IMR-90 (cell line): ENCODE data around the gene GPSM1. TPM values are rescaled to one million over a fixed set of nuclear protein-coding genes. Genes with fewer than 3 reads are reported as not detected.

Source experiments
- ATAC-seq: fragments of 200-7000 bp; cut with Tn5 transposase; 2 replicates; pipeline ENCODE4 v1.9.1; 2020; ENCODE audit warnings: low read depth, mild to moderate bottlenecking, moderate library complexity
- BruUV-seq: library from RNA; stranded (reverse); fragments of 400-500 nt; replicated peaks from 2 replicates; lab custom pipeline; 2021; lab: Mats Ljungman, UMichigan
- CTCF ChIA-PET: fragments of 300-600 bp; formaldehyde crosslinking; extraction: SDS; loops from one replicate; lab custom pipeline; 2021; ENCODE audit warnings: antibody characterized with exemption; lab: Yijun Ruan, JAX
- POLR2A ChIA-PET: fragments of 300-600 bp; sonication (Branson Sonifier 250); formaldehyde crosslinking; loops from one replicate; lab custom pipeline; 2022; ENCODE audit warnings: antibody characterized with exemption; ENCODE audit not compliant: unreplicated experiment; lab: Charles Lee
- DNase-seq: peaks from one replicate; pipeline ENCODE4 v3.0.0; 2013
- H2AFZ ChIP-seq: replicated peaks from 2 replicates; pipeline ENCODE3; 2013; ENCODE audit warnings: low read length, mild to moderate bottlenecking; ENCODE audit not compliant: poor library complexity
- H2AK5ac ChIP-seq: 2 replicates; pipeline ENCODE4 v1.6.1; 2013; ENCODE audit warnings: low read depth, low read length, inconsistent platforms
- H2AK9ac ChIP-seq: replicated peaks from 2 replicates; pipeline ENCODE3; 2013; ENCODE audit warnings: mild to moderate bottlenecking, low read depth, low read length, moderate library complexity; ENCODE audit not compliant: poor library complexity
- H2BK120ac ChIP-seq: 2 replicates; pipeline ENCODE4 v1.6.1; 2013; ENCODE audit warnings: low read depth, low read length, inconsistent platforms
- H2BK15ac ChIP-seq: 3 replicates; pipeline ENCODE4 v1.6.1; 2013; ENCODE audit warnings: low read depth, low read length, inconsistent platforms
- H2BK20ac ChIP-seq: 2 replicates; pipeline ENCODE4 v1.6.1; 2013; ENCODE audit warnings: low read depth, mild to moderate bottlenecking, inconsistent platforms, low read length, moderate library complexity
- H2BK5ac ChIP-seq: 2 replicates; pipeline ENCODE4 v1.6.1; 2013; ENCODE audit warnings: mild to moderate bottlenecking, low read depth, low read length, inconsistent platforms; ENCODE audit not compliant: poor library complexity, severe bottlenecking
- H3K14ac ChIP-seq: replicated peaks from 2 replicates; pipeline ENCODE4 v1.6.1; 2013; ENCODE audit warnings: low read depth, low read length, inconsistent platforms
- H3K18ac ChIP-seq: 2 replicates; pipeline ENCODE4 v1.6.1; 2013; ENCODE audit warnings: low read depth, low read length, control low read depth
- H3K23ac ChIP-seq: 2 replicates; pipeline ENCODE4 v1.6.1; 2013; ENCODE audit warnings: low read depth, low read length, inconsistent platforms
- H3K27ac ChIP-seq: 2 replicates; pipeline ENCODE4 v1.5.1; 2013; ENCODE audit warnings: mild to moderate bottlenecking, control low read depth, low read length; ENCODE audit not compliant: insufficient read depth
- H3K27me3 ChIP-seq: 2 replicates; pipeline ENCODE4 v1.6.1; 2013; ENCODE audit warnings: low read length; ENCODE audit not compliant: control insufficient read depth, insufficient read depth
- H3K36me3 ChIP-seq: 2 replicates; pipeline ENCODE4 v1.6.1; 2013; ENCODE audit warnings: low read length, mixed read lengths; ENCODE audit not compliant: control insufficient read depth, insufficient read depth
- H3K4ac ChIP-seq: 2 replicates; pipeline ENCODE4 v1.6.1; 2013; ENCODE audit warnings: low read depth, low read length, inconsistent platforms
- H3K4me1 ChIP-seq: 2 replicates; pipeline ENCODE4 v1.6.1; 2013; ENCODE audit warnings: low read length, mixed read lengths; ENCODE audit not compliant: control insufficient read depth, insufficient read depth
- H3K4me2 ChIP-seq: 2 replicates; pipeline ENCODE4 v1.6.1; 2013; ENCODE audit warnings: low read depth, mild to moderate bottlenecking, control low read depth, low read length, moderate library complexity
- H3K4me3 ChIP-seq: 2 replicates; pipeline ENCODE4 v1.5.1; 2013; ENCODE audit warnings: low read depth, mild to moderate bottlenecking, control low read depth, low read length, moderate library complexity; ENCODE audit not compliant: insufficient read depth
- H3K56ac ChIP-seq: 2 replicates; pipeline ENCODE4 v1.6.1; 2013; ENCODE audit warnings: low read length, inconsistent platforms; ENCODE audit not compliant: insufficient read depth; ENCODE audit errors: extremely low read depth
- H3K79me1 ChIP-seq, 2 experiments: 2 replicates each; pipeline ENCODE4 v1.6.1; 2013; ENCODE audit warnings: low read length in 2 of 2, inconsistent platforms in 1 of 2, low read depth in 1 of 2
- H3K9ac ChIP-seq: 2 replicates; pipeline ENCODE4 v1.6.1; 2013; ENCODE audit warnings: low read depth, low read length, control low read depth
- H3K9me1 ChIP-seq: 2 replicates; pipeline ENCODE4 v1.6.1; 2013; ENCODE audit warnings: low read length, inconsistent platforms; ENCODE audit not compliant: insufficient read depth
- H3K9me3 ChIP-seq: 2 replicates; pipeline ENCODE4 v1.6.1; 2013; ENCODE audit warnings: low read length; ENCODE audit not compliant: control insufficient read depth, insufficient read depth
- H4K20me1 ChIP-seq: 2 replicates; pipeline ENCODE4 v1.6.1; 2013; ENCODE audit warnings: low read length, inconsistent platforms; ENCODE audit not compliant: insufficient read depth
- H4K5ac ChIP-seq: 2 replicates; pipeline ENCODE4 v1.6.1; 2013; ENCODE audit warnings: mild to moderate bottlenecking, low read depth, low read length, control low read depth
- H4K8ac ChIP-seq, 2 experiments: 2 replicates each; pipeline ENCODE4 v1.6.1; 2013; ENCODE audit warnings: low read depth in 2 of 2, low read length in 2 of 2, control low read depth in 1 of 2, inconsistent platforms in 1 of 2
- H4K91ac ChIP-seq: 2 replicates; pipeline ENCODE4 v1.6.1; 2013; ENCODE audit warnings: low read depth, low read length, inconsistent platforms; ENCODE audit not compliant: insufficient read depth
- BHLHE40 ChIP-seq: fragments of 150-350 bp; IDR thresholded peaks from 2 replicates; pipeline ENCODE4 v1.6.1; 2016; ENCODE audit warnings: mild to moderate bottlenecking, low read depth, low read length
- CHD1 ChIP-seq: IDR thresholded peaks from 2 replicates; pipeline ENCODE4 v1.6.1; 2012; ENCODE audit warnings: low read depth, low read length, improper control_type of control experiment
- CTCF ChIP-seq: conservative IDR thresholded peaks from 2 replicates; pipeline ENCODE4 v1.5.1; 2012; ENCODE audit warnings: mild to moderate bottlenecking, low read depth, low read length, improper control_type of control experiment
- ELK1 ChIP-seq: fragments of 150-350 bp; IDR thresholded peaks from 2 replicates; pipeline ENCODE4 v1.6.1; 2016; ENCODE audit warnings: low read depth, mild to moderate bottlenecking, low read length, moderate library complexity, borderline replicate concordance
- FOS ChIP-seq: fragments of 150-350 bp; IDR thresholded peaks from 2 replicates; pipeline ENCODE4 v1.6.1; 2016; ENCODE audit warnings: low read depth, low read length
- MAFK ChIP-seq: IDR thresholded peaks from 2 replicates; pipeline ENCODE4 v1.6.1; 2012; ENCODE audit warnings: low read depth, low read length, improper control_type of control experiment
- MAZ ChIP-seq: IDR thresholded peaks from 2 replicates; pipeline ENCODE4 v1.6.1; 2012; ENCODE audit warnings: low read depth, mild to moderate bottlenecking, low read length, improper control_type of control experiment, moderate library complexity, borderline replicate concordance
- MXI1 ChIP-seq: IDR thresholded peaks from 2 replicates; pipeline ENCODE4 v1.6.1; 2012; ENCODE audit warnings: low read depth, mild to moderate bottlenecking, low read length, moderate library complexity, borderline replicate concordance
- NFE2L2 ChIP-seq: fragments of 150-350 bp; IDR thresholded peaks from 2 replicates; pipeline ENCODE4 v1.6.1; 2016; ENCODE audit warnings: low read depth, mild to moderate bottlenecking, low read length
- POLR2A ChIP-seq: IDR thresholded peaks from 2 replicates; pipeline ENCODE4 v1.6.1; 2012; ENCODE audit warnings: mild to moderate bottlenecking, low read depth, low read length
- RAD21 ChIP-seq: IDR thresholded peaks from 2 replicates; pipeline ENCODE4 v1.6.1; 2012; ENCODE audit warnings: low read length, improper control_type of control experiment
- RCOR1 ChIP-seq: IDR thresholded peaks from 2 replicates; pipeline ENCODE4 v1.6.1; 2012; ENCODE audit warnings: mild to moderate bottlenecking, low read length, improper control_type of control experiment; ENCODE audit not compliant: insufficient replicate concordance
- RFX5 ChIP-seq: IDR thresholded peaks from 2 replicates; pipeline ENCODE4 v1.8.0; 2012; ENCODE audit warnings: low read depth, mild to moderate bottlenecking, low read length, moderate library complexity
- SMC3 ChIP-seq: fragments of 150-350 bp; IDR thresholded peaks from 2 replicates; pipeline ENCODE4 v1.6.1; 2016; ENCODE audit warnings: low read depth, mild to moderate bottlenecking, antibody characterized with exemption, low read length, moderate library complexity
- WGBS, 2 experiments: methylation state at CpG; one replicate each; pipeline versions ENCODE4 v1.1.5 to v1.1.7; 2013; ENCODE audit warnings: missing lambda C conversion rate in 2 of 2; ENCODE audit not compliant: insufficient read length in 1 of 2; ENCODE audit errors: extremely low coverage in 2 of 2; 5-methylcytosine and 5-hydroxymethylcytosine counted together
- dilution Hi-C: fragments of 300-500 bp; cut with HindIII; formaldehyde crosslinking; loops from one replicate; pipeline ENCODE4 v1.14.3; 2018; ENCODE audit warnings: low sequenced_read_pairs; ENCODE audit not compliant: unreplicated experiment
- in situ Hi-C: fragments of 300-500 bp; cut with MboI; formaldehyde crosslinking; loops from 3 replicates; pipeline ENCODE4 v1.14.3; 2019; ENCODE audit warnings: low sequenced_read_pairs, inconsistent platforms, mixed read lengths
- intact Hi-C: fragments of 100-400 bp; cut with micrococcal nuclease; formaldehyde crosslinking; loops from 2 replicates; pipeline ENCODE4 v1.10.0; 2022
- polyA plus RNA-seq, 3 experiments: library from polyadenylated mRNA; depleted of rRNA; stranded (reverse); fragments of >200 nt; gene quantifications; 2 replicates each; pipeline ENCODE4 v1.2.3, GENCODE V29; 2012; ENCODE audit warnings: low replicate concordance in 1 of 3
- total RNA-seq: library from RNA; depleted of rRNA; stranded (reverse); fragments of >200 nt; gene quantifications from 2 replicates; pipeline ENCODE4 v1.2.3, GENCODE V29; 2012

The GPSM1 gene
- total and polyA plus RNA-seq, 2 of the 4 experiments (the other 2 are of a cell fraction), result 28.7 to 71.2 TPM

GRCh38 chr9:136347472-136348256, 20.3 kb downstream of the GPSM1 start (continued):
- TF ChIP-seq SMC3, result no peak

GRCh38 chr9:136348691-136349090, 21.4 kb downstream of the GPSM1 start:
- peaks cover 11% of the 10 kb centered on the region for H3K4me1 ChIP-seq
- no peak overlapping the region for H2BK5ac ChIP-seq
- H3K56ac ChIP-seq, result no peak overlapping the region
- no peak overlapping the region for H4K8ac ChIP-seq
- H4K20me1 ChIP-seq, result peaks cover 59% of the 10 kb centered on the region
- no peaks in the 10 kb centered on the region for H3K9me1 ChIP-seq
- H3K18ac ChIP-seq, result no peak overlapping the region
- no peak overlapping the region for H4K91ac ChIP-seq
- H2BK120ac ChIP-seq, result no peak overlapping the region
- no peak overlapping the region for H2AK9ac ChIP-seq
- 91% methylated on average over 13 of the region's 14 CpGs; no CpG with 5 or more reads in 1 of the 2 experiments for WGBS, 2 experiments
- H3K36me3 ChIP-seq, result peaks cover 74% of the 10 kb centered on the region
- H3K14ac ChIP-seq, result no peak overlapping the region
- ATAC-seq (no peak), DNase-seq (no peak)
- ChIA-PET POLR2A (no interaction called here), CTCF (no interaction called here)
- intact Hi-C loops (no loop called here), in situ Hi-C loops (no loop called here), dilution Hi-C loops (no loop called here)
- no peak overlapping the region for H2AK5ac ChIP-seq
- H3K27me3 ChIP-seq, result no peaks in the 10 kb centered on the region
- no peak overlapping the region for H3K4ac ChIP-seq
- H2AFZ ChIP-seq, result no peak overlapping the region
- peaks cover 5 to 47% of the 10 kb centered on the region in 2 experiments; a peak in 3 of 4 replicates for H3K79me1 ChIP-seq
- BruUV-seq, result no TSS peak
- no peaks in the 10 kb centered on the region for H3K9me3 ChIP-seq
- no peak overlapping the region for H3K4me3 ChIP-seq
- no peak overlapping the region for H3K23ac ChIP-seq
- H3K27ac ChIP-seq, result no peak overlapping the region
- H2BK15ac ChIP-seq, result no peak overlapping the region
- H3K9ac ChIP-seq, result no peak overlapping the region
- H3K4me2 ChIP-seq, result no peak overlapping the region
- TF ChIP-seq FOS, result no peak
- no peak for TF ChIP-seq RFX5
- no peak for TF ChIP-seq RCOR1
- TF ChIP-seq MAFK, result no peak
- TF ChIP-seq MXI1, result no peak
- TF ChIP-seq POLR2A, result no peak
- no peak for TF ChIP-seq MAZ
- TF ChIP-seq CTCF, result no peak
- TF ChIP-seq NFE2L2, result no peak
- no peak for TF ChIP-seq BHLHE40
- TF ChIP-seq RAD21, result no peak
- no peak for TF ChIP-seq CHD1
- TF ChIP-seq ELK1, result no peak
- H4K5ac ChIP-seq, result no peak overlapping the region
- no peak overlapping the region for H2BK20ac ChIP-seq
